IMR-90 (cell line): Measurements from ENCODE around the gene RAP1GAP2. TPM values are rescaled to one million over a fixed set of nuclear protein-coding genes. Genes with fewer than 3 reads are reported as not detected.

Source experiments
- ATAC-seq: fragments of 200-7000 bp; cut with Tn5 transposase; 2 replicates; pipeline ENCODE4 v1.9.1; 2020; ENCODE audit warnings: low read depth, mild to moderate bottlenecking, moderate library complexity
- BruUV-seq: library from RNA; stranded (reverse); fragments of 400-500 nt; replicated peaks from 2 replicates; lab custom pipeline; 2021; lab: Mats Ljungman, UMichigan
- CTCF ChIA-PET: fragments of 300-600 bp; formaldehyde crosslinking; extraction: SDS; loops from one replicate; lab custom pipeline; 2021; ENCODE audit warnings: antibody characterized with exemption; lab: Yijun Ruan, JAX
- POLR2A ChIA-PET: fragments of 300-600 bp; sonication (Branson Sonifier 250); formaldehyde crosslinking; loops from one replicate; lab custom pipeline; 2022; ENCODE audit warnings: antibody characterized with exemption; ENCODE audit not compliant: unreplicated experiment; lab: Charles Lee
- DNase-seq: peaks from one replicate; pipeline ENCODE4 v3.0.0; 2013
- H2AFZ ChIP-seq: replicated peaks from 2 replicates; pipeline ENCODE3; 2013; ENCODE audit warnings: low read length, mild to moderate bottlenecking; ENCODE audit not compliant: poor library complexity
- H2AK5ac ChIP-seq: 2 replicates; pipeline ENCODE4 v1.6.1; 2013; ENCODE audit warnings: low read depth, low read length, inconsistent platforms
- H2AK9ac ChIP-seq: replicated peaks from 2 replicates; pipeline ENCODE3; 2013; ENCODE audit warnings: mild to moderate bottlenecking, low read depth, low read length, moderate library complexity; ENCODE audit not compliant: poor library complexity
- H2BK120ac ChIP-seq: 2 replicates; pipeline ENCODE4 v1.6.1; 2013; ENCODE audit warnings: low read depth, low read length, inconsistent platforms
- H2BK15ac ChIP-seq: 3 replicates; pipeline ENCODE4 v1.6.1; 2013; ENCODE audit warnings: low read depth, low read length, inconsistent platforms
- H2BK20ac ChIP-seq: 2 replicates; pipeline ENCODE4 v1.6.1; 2013; ENCODE audit warnings: low read depth, mild to moderate bottlenecking, inconsistent platforms, low read length, moderate library complexity
- H2BK5ac ChIP-seq: 2 replicates; pipeline ENCODE4 v1.6.1; 2013; ENCODE audit warnings: mild to moderate bottlenecking, low read depth, low read length, inconsistent platforms; ENCODE audit not compliant: poor library complexity, severe bottlenecking
- H3K14ac ChIP-seq: replicated peaks from 2 replicates; pipeline ENCODE4 v1.6.1; 2013; ENCODE audit warnings: low read depth, low read length, inconsistent platforms
- H3K18ac ChIP-seq: 2 replicates; pipeline ENCODE4 v1.6.1; 2013; ENCODE audit warnings: low read depth, low read length, control low read depth
- H3K23ac ChIP-seq: 2 replicates; pipeline ENCODE4 v1.6.1; 2013; ENCODE audit warnings: low read depth, low read length, inconsistent platforms
- H3K27ac ChIP-seq: 2 replicates; pipeline ENCODE4 v1.5.1; 2013; ENCODE audit warnings: mild to moderate bottlenecking, control low read depth, low read length; ENCODE audit not compliant: insufficient read depth
- H3K27me3 ChIP-seq: 2 replicates; pipeline ENCODE4 v1.6.1; 2013; ENCODE audit warnings: low read length; ENCODE audit not compliant: control insufficient read depth, insufficient read depth
- H3K36me3 ChIP-seq: 2 replicates; pipeline ENCODE4 v1.6.1; 2013; ENCODE audit warnings: low read length, mixed read lengths; ENCODE audit not compliant: control insufficient read depth, insufficient read depth
- H3K4ac ChIP-seq: 2 replicates; pipeline ENCODE4 v1.6.1; 2013; ENCODE audit warnings: low read depth, low read length, inconsistent platforms
- H3K4me1 ChIP-seq: 2 replicates; pipeline ENCODE4 v1.6.1; 2013; ENCODE audit warnings: low read length, mixed read lengths; ENCODE audit not compliant: control insufficient read depth, insufficient read depth
- H3K4me2 ChIP-seq: 2 replicates; pipeline ENCODE4 v1.6.1; 2013; ENCODE audit warnings: low read depth, mild to moderate bottlenecking, control low read depth, low read length, moderate library complexity
- H3K4me3 ChIP-seq: 2 replicates; pipeline ENCODE4 v1.5.1; 2013; ENCODE audit warnings: low read depth, mild to moderate bottlenecking, control low read depth, low read length, moderate library complexity; ENCODE audit not compliant: insufficient read depth
- H3K56ac ChIP-seq: 2 replicates; pipeline ENCODE4 v1.6.1; 2013; ENCODE audit warnings: low read length, inconsistent platforms; ENCODE audit not compliant: insufficient read depth; ENCODE audit errors: extremely low read depth
- H3K79me1 ChIP-seq, 2 experiments: 2 replicates each; pipeline ENCODE4 v1.6.1; 2013; ENCODE audit warnings: low read length in 2 of 2, inconsistent platforms in 1 of 2, low read depth in 1 of 2
- H3K9ac ChIP-seq: 2 replicates; pipeline ENCODE4 v1.6.1; 2013; ENCODE audit warnings: low read depth, low read length, control low read depth
- H3K9me1 ChIP-seq: 2 replicates; pipeline ENCODE4 v1.6.1; 2013; ENCODE audit warnings: low read length, inconsistent platforms; ENCODE audit not compliant: insufficient read depth
- H3K9me3 ChIP-seq: 2 replicates; pipeline ENCODE4 v1.6.1; 2013; ENCODE audit warnings: low read length; ENCODE audit not compliant: control insufficient read depth, insufficient read depth
- H4K20me1 ChIP-seq: 2 replicates; pipeline ENCODE4 v1.6.1; 2013; ENCODE audit warnings: low read length, inconsistent platforms; ENCODE audit not compliant: insufficient read depth
- H4K5ac ChIP-seq: 2 replicates; pipeline ENCODE4 v1.6.1; 2013; ENCODE audit warnings: mild to moderate bottlenecking, low read depth, low read length, control low read depth
- H4K8ac ChIP-seq, 2 experiments: 2 replicates each; pipeline ENCODE4 v1.6.1; 2013; ENCODE audit warnings: low read depth in 2 of 2, low read length in 2 of 2, control low read depth in 1 of 2, inconsistent platforms in 1 of 2
- H4K91ac ChIP-seq: 2 replicates; pipeline ENCODE4 v1.6.1; 2013; ENCODE audit warnings: low read depth, low read length, inconsistent platforms; ENCODE audit not compliant: insufficient read depth
- BHLHE40 ChIP-seq: fragments of 150-350 bp; IDR thresholded peaks from 2 replicates; pipeline ENCODE4 v1.6.1; 2016; ENCODE audit warnings: mild to moderate bottlenecking, low read depth, low read length
- CEBPB ChIP-seq: IDR thresholded peaks from 2 replicates; pipeline ENCODE4 v1.6.1; 2012; ENCODE audit warnings: low read depth, low read length, improper control_type of control experiment
- CHD1 ChIP-seq: IDR thresholded peaks from 2 replicates; pipeline ENCODE4 v1.6.1; 2012; ENCODE audit warnings: low read depth, low read length, improper control_type of control experiment
- CTCF ChIP-seq: conservative IDR thresholded peaks from 2 replicates; pipeline ENCODE4 v1.5.1; 2012; ENCODE audit warnings: mild to moderate bottlenecking, low read depth, low read length, improper control_type of control experiment
- ELK1 ChIP-seq: fragments of 150-350 bp; IDR thresholded peaks from 2 replicates; pipeline ENCODE4 v1.6.1; 2016; ENCODE audit warnings: low read depth, mild to moderate bottlenecking, low read length, moderate library complexity, borderline replicate concordance
- FOS ChIP-seq: fragments of 150-350 bp; IDR thresholded peaks from 2 replicates; pipeline ENCODE4 v1.6.1; 2016; ENCODE audit warnings: low read depth, low read length
- MAFK ChIP-seq: IDR thresholded peaks from 2 replicates; pipeline ENCODE4 v1.6.1; 2012; ENCODE audit warnings: low read depth, low read length, improper control_type of control experiment
- MAZ ChIP-seq: IDR thresholded peaks from 2 replicates; pipeline ENCODE4 v1.6.1; 2012; ENCODE audit warnings: low read depth, mild to moderate bottlenecking, low read length, improper control_type of control experiment, moderate library complexity, borderline replicate concordance
- MXI1 ChIP-seq: IDR thresholded peaks from 2 replicates; pipeline ENCODE4 v1.6.1; 2012; ENCODE audit warnings: low read depth, mild to moderate bottlenecking, low read length, moderate library complexity, borderline replicate concordance
- NFE2L2 ChIP-seq: fragments of 150-350 bp; IDR thresholded peaks from 2 replicates; pipeline ENCODE4 v1.6.1; 2016; ENCODE audit warnings: low read depth, mild to moderate bottlenecking, low read length
- POLR2A ChIP-seq: IDR thresholded peaks from 2 replicates; pipeline ENCODE4 v1.6.1; 2012; ENCODE audit warnings: mild to moderate bottlenecking, low read depth, low read length
- RAD21 ChIP-seq: IDR thresholded peaks from 2 replicates; pipeline ENCODE4 v1.6.1; 2012; ENCODE audit warnings: low read length, improper control_type of control experiment
- RCOR1 ChIP-seq: IDR thresholded peaks from 2 replicates; pipeline ENCODE4 v1.6.1; 2012; ENCODE audit warnings: mild to moderate bottlenecking, low read length, improper control_type of control experiment; ENCODE audit not compliant: insufficient replicate concordance
- RFX5 ChIP-seq: IDR thresholded peaks from 2 replicates; pipeline ENCODE4 v1.8.0; 2012; ENCODE audit warnings: low read depth, mild to moderate bottlenecking, low read length, moderate library complexity
- SMC3 ChIP-seq: fragments of 150-350 bp; IDR thresholded peaks from 2 replicates; pipeline ENCODE4 v1.6.1; 2016; ENCODE audit warnings: low read depth, mild to moderate bottlenecking, antibody characterized with exemption, low read length, moderate library complexity
- USF2 ChIP-seq: fragments of 150-350 bp; IDR thresholded peaks from 2 replicates; pipeline ENCODE4 v1.6.1; 2017; ENCODE audit warnings: mild to moderate bottlenecking, antibody characterized with exemption, low read length, low read depth
- WGBS, 2 experiments: methylation state at CpG; one replicate each; pipeline versions ENCODE4 v1.1.5 to v1.1.7; 2013; ENCODE audit warnings: missing lambda C conversion rate in 2 of 2; ENCODE audit not compliant: insufficient read length in 1 of 2; ENCODE audit errors: extremely low coverage in 2 of 2; 5-methylcytosine and 5-hydroxymethylcytosine counted together
- dilution Hi-C: fragments of 300-500 bp; cut with HindIII; formaldehyde crosslinking; loops from one replicate; pipeline ENCODE4 v1.14.3; 2018; ENCODE audit warnings: low sequenced_read_pairs; ENCODE audit not compliant: unreplicated experiment
- in situ Hi-C: fragments of 300-500 bp; cut with MboI; formaldehyde crosslinking; loops from 3 replicates; pipeline ENCODE4 v1.14.3; 2019; ENCODE audit warnings: low sequenced_read_pairs, inconsistent platforms, mixed read lengths
- intact Hi-C: fragments of 100-400 bp; cut with micrococcal nuclease; formaldehyde crosslinking; loops from 2 replicates; pipeline ENCODE4 v1.10.0; 2022
- polyA plus RNA-seq, 3 experiments: library from polyadenylated mRNA; depleted of rRNA; stranded (reverse); fragments of >200 nt; gene quantifications; 2 replicates each; pipeline ENCODE4 v1.2.3, GENCODE V29; 2012; ENCODE audit warnings: low replicate concordance in 1 of 3
- total RNA-seq: library from RNA; depleted of rRNA; stranded (reverse); fragments of >200 nt; gene quantifications from 2 replicates; pipeline ENCODE4 v1.2.3, GENCODE V29; 2012

Gene RAP1GAP2
- total and polyA plus RNA-seq, 2 of the 4 experiments (the other 2 are of a cell fraction): 5.7 to 7.5 TPM

- in situ Hi-C loops (no loop called here), intact Hi-C loops (no loop called here), dilution Hi-C loops (no loop called here)
- Histone ChIP-seq H4K8ac (peak overlapping the region in 1 of 2 experiments; percentile 61; a peak in 3 of 4 replicates), H2AK9ac (peak overlapping the region; percentile 52), H2AK5ac (peak overlapping the region; percentile 52; the same call in 1 of the 2 replicates), H4K20me1 (no peaks in the 10 kb centered on the region), H3K4me3 (no peak overlapping the region), H3K27ac (no peak overlapping the region), H3K4me2 (no peak overlapping the region), H2BK20ac (peak overlapping the region; percentile 61; the same call in 1 of the 2 replicates), H3K27me3 (peaks cover 3% of the 10 kb centered on the region; the same call in 1 of the 2 replicates), H3K4me1 (peaks cover 2% of the 10 kb centered on the region; the same call in 1 of the 2 replicates), H3K36me3 (no peaks in the 10 kb centered on the region), H3K9ac (no peak overlapping the region), H3K18ac (no peak overlapping the region), H3K14ac (0 out of 2 replicates have a peak overlapping the region, but pooled peaks have one; percentile 41), H3K9me1 (peaks cover 4% of the 10 kb centered on the region; the same call in 1 of the 2 replicates), H2BK15ac (no peak overlapping the region), H4K91ac (no peak overlapping the region), H2BK120ac (peak overlapping the region; percentile 13; the same call in 1 of the 2 replicates), H4K5ac (peak overlapping the region; percentile 1; the same call in 1 of the 2 replicates), H2BK5ac (peak overlapping the region; percentile 12), H3K4ac (peak overlapping the region; percentile 79), H2AFZ (peak overlapping the region; percentile 91), H3K23ac (peak overlapping the region; percentile 3; the same call in 1 of the 2 replicates), H3K9me3 (no peaks in the 10 kb centered on the region), H3K56ac (no peak overlapping the region), H3K79me1 (no peaks in the 10 kb centered on the region)
- DNase-seq: peak; percentile 67
- ChIA-PET CTCF (no interaction called here), POLR2A (no interaction called here)
- ATAC-seq: no peak
- no TSS peak for BruUV-seq
- 27% methylated on average over 4 of the region's 5 CpGs; no CpG with 5 or more reads in 1 of the 2 experiments for WGBS, 2 experiments
- TF ChIP-seq FOS (no peak), NFE2L2 (no peak), MAFK (no peak), CHD1 (no peak), RCOR1 (no peak), SMC3 (no peak), RFX5 (no peak), RAD21 (no peak), USF2 (no peak), MXI1 (no peak), POLR2A (no peak), ELK1 (no peak), BHLHE40 (no peak), CTCF (no peak), CEBPB (no peak), MAZ (no peak)
These were observed 45.4 kb downstream of the RAP1GAP2 start for GRCh38 chr17:2841606-2842005.
